Adrenal gland (tissue), 12 donors: Measurements from ENCODE around the gene BCAS3. TPM values are rescaled to one million over a fixed set of nuclear protein-coding genes. Genes with fewer than 3 reads are reported as not detected.

Experiments
- DNase-seq, 7 donors: peaks; one replicate each; pipeline ENCODE4 v3.0.0-alpha.2; 2019 to 2020
- H3K27ac ChIP-seq, 5 donors: fragments of 200-600 bp; sonication (generic) in 4 of 5; 1 replicate in 3 of 5; 2 replicates in 2 of 5; pipeline versions ENCODE4 v1.5.1 to v1.8.0; 2016 to 2020; ENCODE audit warnings: mild to moderate bottlenecking in 1 of 5
- H3K27me3 ChIP-seq: fragments of 200-600 bp; 2 replicates; pipeline ENCODE4 v1.8.0; 2021
- H3K36me3 ChIP-seq, 2 donors: fragments of 200-600 bp; replicated peaks in 1 of 2; 1 replicate in 1 of 2; 2 replicates in 1 of 2; pipeline versions ENCODE4 v1.5.1 to v1.8.0; 2018 to 2022
- H3K4me1 ChIP-seq, 2 donors: fragments of 200-600 bp; replicated peaks in 1 of 2; 1 replicate in 1 of 2; 2 replicates in 1 of 2; pipeline versions ENCODE4 v1.5.1 to v1.8.0; 2018 to 2021
- H3K4me3 ChIP-seq, 4 donors: fragments of 200-600 bp; sonication (generic) in 3 of 4; one replicate each; pipeline ENCODE4 v1.5.1; 2016 to 2018
- H3K9me3 ChIP-seq, 3 donors: fragments of 200-600 bp; sonication (generic) in 1 of 3; replicated peaks in 1 of 3; 1 replicate in 2 of 3; 2 replicates in 1 of 3; pipeline versions ENCODE4 v1.5.1 to v1.8.0; 2016 to 2021
- CTCF ChIP-seq, 6 experiments: fragments of 450-650 bp in 4 of 6; fragments of 200-600 bp in 2 of 6; sonication (generic) in 1 of 6; IDR thresholded peaks; 1 replicate in 5 of 6; 2 replicates in 1 of 6; pipeline versions ENCODE4 v1.5.1 to v1.8.0; 2016 to 2021; ENCODE audit warnings: antibody characterized with exemption in 6 of 6, mild to moderate bottlenecking in 2 of 6, moderate library complexity in 1 of 6
- POLR2A ChIP-seq, 2 donors: fragments of 450-650 bp; IDR thresholded peaks; one replicate each; pipeline ENCODE4 v1.6.1; 2017; ENCODE audit warnings: antibody characterized with exemption in 2 of 2, mild to moderate bottlenecking in 2 of 2, moderate library complexity in 1 of 2
- WGBS, 4 donors: extraction: QIAGEN DNeasy Blood & Tissue Kit in 2 of 4; methylation state at CpG; one replicate each; pipeline versions ENCODE4 v1.1.5 to v1.1.7; 2013 to 2017; 5-methylcytosine and 5-hydroxymethylcytosine counted together
- intact Hi-C, 2 donors: fragments of 100-400 bp; cut with DNase I; formaldehyde crosslinking; loops; one replicate each; pipeline versions ENCODE4 v1.14.1 to v1.15.0; 2022 to 2023
- polyA plus RNA-seq, 3 donors: library from polyadenylated mRNA; stranded (reverse); fragments of 200-250 nt in 2 of 3; fragments of 350-450 nt in 1 of 3; fragmentation: Illumina TruSeq in 1 of 3; extraction: RNeasy Lipid Tissue Mini Kit (QIAGEN cat#74804) in 1 of 3; gene quantifications; one replicate each; pipeline ENCODE4 v1.2.3, GENCODE V29; 2013 to 2014
- total RNA-seq, 9 donors: library from RNA; depleted of rRNA in 4 of 9; stranded (reverse); fragments of >200 nt in 4 of 9; fragments of 120-200 nt in 1 of 9; fragmentation: NEBNext Ultra II Directional in 1 of 9; extraction: Animal tissue kit (Norgen Biotek cat#: 25700) in 1 of 9; gene quantifications; one replicate each; pipeline versions ENCODE4 v1.1.0 to v1.2.4, GENCODE V29; 2013 to 2023
- donor health status: healthy with polysubstance abuse.
- donor health status: Bipolar disorder and iron deficiency.
- donor health status: DM: yes; HTN: yes; CAD: no.
- donor health status: DM: no; HTN: no; CAD: no.
- donor health status: DM: no; HTN: no; CAD: no.
- donor health status: DM: yes; HTN: yes; CAD: no.

BCAS3 gene
- total and polyA plus RNA-seq, 12 donors = 9.4 to 105 (median 29.0) TPM

DNA sequence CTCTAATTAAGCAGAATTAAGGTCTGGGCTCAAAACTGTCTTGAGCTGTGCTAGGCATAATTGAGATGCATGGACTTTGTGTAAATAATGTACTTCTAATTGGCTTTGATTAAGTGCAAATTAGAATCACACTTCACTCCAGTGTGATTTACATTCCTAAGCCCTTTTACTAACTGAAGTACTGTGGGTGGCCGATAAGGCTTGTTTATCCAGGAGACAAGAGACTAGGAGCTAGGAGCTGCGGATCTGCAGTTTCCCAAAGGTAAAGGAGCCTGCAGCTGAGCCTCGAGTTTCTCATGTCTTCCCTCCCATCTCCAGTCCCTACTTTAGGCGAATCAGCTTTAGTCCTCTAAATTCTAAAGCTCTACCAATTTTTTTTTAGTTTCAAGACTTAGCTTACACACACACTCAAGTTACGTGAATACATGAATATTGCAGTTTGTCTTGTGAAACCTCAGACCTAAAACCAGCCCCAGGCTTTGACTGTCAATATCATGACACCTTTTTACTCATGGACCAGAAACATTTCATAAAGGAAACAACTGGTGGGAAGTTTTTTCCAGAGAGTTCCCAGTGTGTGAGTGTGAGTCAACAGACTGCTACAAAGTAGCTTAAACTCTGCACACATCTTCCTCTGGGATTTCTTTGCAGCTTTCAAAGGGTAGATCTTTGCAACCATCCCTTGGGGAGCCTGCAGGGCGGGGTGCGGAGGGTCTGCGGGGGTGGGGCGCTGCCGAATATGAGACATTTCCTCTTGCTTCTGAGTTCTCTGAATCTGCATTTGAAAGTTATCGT, 608.1 kb downstream of the BCAS3 start:
- TF ChIP-seq CTCF (IDR thresholded peaks at IDR 0.05) (no peak), POLR2A (IDR thresholded peaks at IDR 0.05) (no peak)
- Histone ChIP-seq H3K9me3 (no peaks in the 10 kb centered on the region), H3K4me1 (peaks cover 0 to 14% of the 10 kb centered on the region in 2 donors), H3K27ac (no peak overlapping the region), H3K27me3 (no peaks in the 10 kb centered on the region), H3K36me3 (no peaks in the 10 kb centered on the region), H3K4me3 (no peak overlapping the region)
- intact Hi-C loops = no loop called here
- no peak for DNase-seq
- 61 to 79% (median 74%) methylated on average over 6 to 11 of the region's 11 CpGs for WGBS, 4 donors

DNA sequence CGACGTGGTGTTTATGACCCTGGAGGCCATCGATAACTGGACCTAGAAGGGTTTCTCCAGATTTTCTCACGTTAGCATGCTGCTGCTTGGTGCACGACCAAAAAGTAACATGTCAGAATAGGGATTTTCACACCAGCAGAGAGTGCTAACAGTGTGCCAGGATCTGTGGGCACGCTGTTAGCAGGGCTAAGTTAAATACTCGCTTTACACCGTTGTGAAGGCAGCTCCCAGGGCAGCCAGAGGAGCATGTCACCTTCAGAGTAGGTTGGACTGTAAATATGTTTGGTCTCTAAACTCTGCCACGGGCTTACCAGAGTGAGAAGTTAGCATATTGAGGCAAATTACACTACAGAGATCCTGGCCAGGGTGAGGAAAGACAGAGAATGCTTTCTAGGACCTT, 608.8 kb downstream of the BCAS3 start:
- no peak overlapping the region for H3K4me3 ChIP-seq
- TF ChIP-seq POLR2A (IDR thresholded peaks at IDR 0.05) (no peak), CTCF (IDR thresholded peaks at IDR 0.05) (no peak)
- H3K27ac ChIP-seq = no peak overlapping the region
- intact Hi-C loops = no loop called here
- H3K4me1 ChIP-seq = peaks cover 0 to 14% of the 10 kb centered on the region in 2 donors
- 78 to 84% (median 80%) methylated on average over 9 of the region's 9 CpGs for WGBS, 4 donors
- H3K36me3 ChIP-seq = no peaks in the 10 kb centered on the region
- no peak for DNase-seq
- H3K27me3 ChIP-seq = no peaks in the 10 kb centered on the region
- no peaks in the 10 kb centered on the region for H3K9me3 ChIP-seq

DNA sequence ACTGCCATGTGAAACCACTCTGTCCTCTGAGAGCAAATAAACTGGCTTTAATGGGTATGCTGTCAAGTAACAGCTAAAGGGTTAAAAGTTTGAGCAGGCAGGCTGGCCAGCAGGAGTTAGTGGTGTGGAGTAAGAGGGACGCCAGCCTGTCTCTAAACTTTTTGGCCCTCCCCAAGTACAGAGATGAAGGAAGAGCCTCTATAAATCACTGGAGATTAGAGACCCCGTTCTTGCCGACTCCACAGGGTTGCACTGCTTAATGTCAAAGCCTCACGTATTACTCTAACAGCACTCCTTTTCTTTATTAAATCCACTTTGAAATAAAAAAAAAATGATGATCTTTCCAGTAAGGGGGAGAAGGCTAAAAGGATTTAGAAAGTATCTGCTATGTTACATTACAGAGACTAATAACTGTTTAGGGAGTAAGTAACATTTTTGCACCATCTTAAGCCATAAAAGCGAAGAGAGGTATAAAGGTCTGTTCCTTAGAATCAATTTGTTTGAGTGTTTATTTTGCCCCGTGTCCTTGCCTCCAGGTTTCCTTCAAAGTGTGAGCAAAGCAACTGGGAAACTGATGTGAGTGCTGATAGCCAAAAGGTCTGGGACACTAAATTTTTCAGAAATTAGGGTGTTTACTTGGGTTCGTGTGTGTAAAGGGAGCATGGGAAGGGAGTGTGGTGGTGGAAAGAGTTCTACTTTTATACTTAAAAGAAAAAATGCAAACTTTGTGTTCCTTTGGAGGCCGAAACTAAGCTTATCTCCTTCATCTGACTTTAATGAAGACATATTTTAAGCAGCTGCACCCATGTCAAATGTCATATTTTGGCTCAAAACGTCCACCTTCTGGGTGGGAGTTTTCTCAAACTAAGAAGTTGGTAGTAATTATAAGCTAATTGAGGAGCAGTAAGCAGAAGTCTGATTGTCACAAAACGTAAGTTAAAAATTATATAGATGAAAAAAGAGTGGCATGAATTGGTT, 612.0 kb downstream of the BCAS3 start:
- intact Hi-C loops = no loop called here
- Histone ChIP-seq H3K36me3 (no peaks in the 10 kb centered on the region), H3K4me1 (peaks cover 0 to 14% of the 10 kb centered on the region in 2 donors), H3K27ac (peak overlapping the region in 1 of 5 donors; percentile 29), H3K4me3 (no peak overlapping the region), H3K9me3 (no peaks in the 10 kb centered on the region), H3K27me3 (no peaks in the 10 kb centered on the region)
- TF ChIP-seq POLR2A (IDR thresholded peaks at IDR 0.05) (no peak), CTCF (IDR thresholded peaks at IDR 0.05) (no peak)
- WGBS, 4 donors = 40 to 46% (median 45%) methylated on average over 10 of the region's 10 CpGs
- DNase-seq = no peak
